Liver (tissue), 9 donors: ENCODE results near the gene XKR7. TPM values are rescaled to one million over a fixed set of nuclear protein-coding genes. Genes with fewer than 3 reads are reported as not detected.

ENCODE experiments used
- DNase-seq: peaks from one replicate; pipeline ENCODE4 v3.0.0-alpha.2; 2017; ENCODE audit warnings: low spot score
- H3K27ac ChIP-seq, 2 donors: one replicate each; pipeline ENCODE4 v1.7.0; 2013; ENCODE audit warnings: inconsistent platforms in 2 of 2, low read length in 2 of 2, control low read depth in 1 of 2, low read depth in 1 of 2, mild to moderate bottlenecking in 1 of 2
- H3K27me3 ChIP-seq, 4 donors: one replicate each; pipeline versions ENCODE4 v1.6.1 to v1.7.0; 2013; ENCODE audit warnings: low read length in 3 of 4, inconsistent platforms in 1 of 4, mild to moderate bottlenecking in 1 of 4, moderate library complexity in 1 of 4; ENCODE audit not compliant: control insufficient read depth in 4 of 4, insufficient read depth in 4 of 4
- H3K36me3 ChIP-seq, 4 donors: one replicate each; pipeline versions ENCODE4 v1.6.1 to v1.7.0; 2013; ENCODE audit warnings: low read length in 3 of 4, mild to moderate bottlenecking in 3 of 4, low read depth in 1 of 4, moderate library complexity in 1 of 4; ENCODE audit not compliant: control insufficient read depth in 4 of 4, insufficient read depth in 3 of 4
- H3K4me1 ChIP-seq, 4 donors: one replicate each; pipeline versions ENCODE4 v1.6.1 to v1.7.0; 2013; ENCODE audit warnings: low read length in 3 of 4, mild to moderate bottlenecking in 3 of 4, moderate library complexity in 1 of 4; ENCODE audit not compliant: control insufficient read depth in 4 of 4, insufficient read depth in 4 of 4
- H3K4me3 ChIP-seq, 3 donors: one replicate each; pipeline versions ENCODE4 v1.6.1 to v1.7.0; 2013; ENCODE audit warnings: low read length in 3 of 3, control low read depth in 1 of 3, low read depth in 1 of 3, mild to moderate bottlenecking in 1 of 3
- H3K9ac ChIP-seq, 2 donors: one replicate each; pipeline ENCODE4 v1.7.0; 2013; ENCODE audit warnings: low read length in 2 of 2, mild to moderate bottlenecking in 2 of 2, moderate library complexity in 2 of 2, control low read depth in 1 of 2, low read depth in 1 of 2
- H3K9me3 ChIP-seq, 4 donors: one replicate each; pipeline versions ENCODE4 v1.6.1 to v1.7.0; 2013; ENCODE audit warnings: low read length in 3 of 4; ENCODE audit not compliant: control insufficient read depth in 4 of 4
- CTCF ChIP-seq: fragments of 150-350 bp; IDR thresholded peaks from 2 replicates; pipeline ENCODE4 v1.5.1; 2017; ENCODE audit warnings: improper control_type of control experiment, low read depth, low read length; ENCODE audit not compliant: missing input control
- EGR1 ChIP-seq, 2 donors: IDR thresholded peaks; 2 replicates each; pipeline ENCODE4 v1.6.1; 2016 to 2018; ENCODE audit warnings: antibody characterized with exemption in 2 of 2, low read depth in 2 of 2
- FOXA1 ChIP-seq: IDR thresholded peaks from 2 replicates; pipeline ENCODE4 v1.6.1; 2016; ENCODE audit warnings: antibody characterized with exemption
- FOXA2 ChIP-seq: IDR thresholded peaks from 2 replicates; pipeline ENCODE4 v1.6.1; 2016; ENCODE audit warnings: antibody characterized with exemption
- GABPA ChIP-seq, 2 donors: IDR thresholded peaks in 1 of 2; conservative IDR thresholded peaks in 1 of 2; 2 replicates each; pipeline ENCODE4 v1.6.1; 2016; ENCODE audit warnings: antibody characterized with exemption in 2 of 2, mild to moderate bottlenecking in 1 of 2, moderate library complexity in 1 of 2
- HNF4A ChIP-seq, 2 donors: conservative IDR thresholded peaks; 2 replicates each; pipeline ENCODE4 v1.6.1; 2016; ENCODE audit warnings: antibody characterized with exemption in 2 of 2, mild to moderate bottlenecking in 2 of 2
- HNF4G ChIP-seq: IDR thresholded peaks from 2 replicates; pipeline ENCODE4 v1.6.1; 2016; ENCODE audit warnings: antibody characterized with exemption
- JUND ChIP-seq, 2 donors: IDR thresholded peaks; 2 replicates each; pipeline ENCODE4 v1.6.1; 2016; ENCODE audit warnings: antibody characterized with exemption in 2 of 2
- MAX ChIP-seq: IDR thresholded peaks from 2 replicates; pipeline ENCODE4 v1.6.1; 2016; ENCODE audit warnings: antibody characterized with exemption
- NR2F2 ChIP-seq: IDR thresholded peaks from 2 replicates; pipeline ENCODE4 v1.6.1; 2016; ENCODE audit warnings: antibody characterized with exemption
- RAD21 ChIP-seq, 2 donors: IDR thresholded peaks; 2 replicates each; pipeline ENCODE4 v1.6.1; 2016; ENCODE audit warnings: antibody characterized with exemption in 2 of 2, mild to moderate bottlenecking in 2 of 2
- RXRA ChIP-seq, 2 donors: IDR thresholded peaks; 2 replicates each; pipeline ENCODE4 v1.6.1; 2017 to 2018; ENCODE audit warnings: antibody characterized with exemption in 2 of 2, mild to moderate bottlenecking in 1 of 2
- SP1 ChIP-seq: IDR thresholded peaks from 2 replicates; pipeline ENCODE4 v1.6.1; 2018; ENCODE audit warnings: antibody characterized with exemption, mild to moderate bottlenecking
- TAF1 ChIP-seq: conservative IDR thresholded peaks from 2 replicates; pipeline ENCODE4 v1.6.1; 2016; ENCODE audit warnings: antibody characterized with exemption, mild to moderate bottlenecking
- YY1 ChIP-seq: IDR thresholded peaks from 2 replicates; pipeline ENCODE4 v1.6.1; 2016; ENCODE audit warnings: antibody characterized with exemption, mild to moderate bottlenecking
- ZBTB33 ChIP-seq: IDR thresholded peaks from 2 replicates; pipeline ENCODE4 v1.6.1; 2016; ENCODE audit warnings: antibody characterized with exemption
- WGBS: extraction: QIAGEN DNeasy Blood & Tissue Kit; methylation state at CpG from one replicate; pipeline ENCODE4 v1.1.7; 2013; 5-methylcytosine and 5-hydroxymethylcytosine counted together
- polyA plus RNA-seq, 2 donors: library from polyadenylated mRNA; stranded (reverse) in 1 of 2; unstranded in 1 of 2; fragments of 200-250 nt in 1 of 2; fragments of >200 nt in 1 of 2; fragmentation: Nextera tagmentation in 1 of 2; extraction: Ambion mirVana in 1 of 2; gene quantifications; one replicate each; pipeline versions ENCODE4 v1.2.1 to v1.2.3, GENCODE V29; 2013 to 2015
- total RNA-seq, 2 donors: library from RNA; depleted of rRNA; stranded (reverse); fragments of >200 nt; gene quantifications; one replicate each; pipeline ENCODE4 v1.2.3, GENCODE V29; 2014
- TF ChIP-seq, protein P1 (sequence below): IDR thresholded peaks from 2 replicates; pipeline ENCODE4 v1.6.1; 2016; ENCODE audit warnings: antibody characterized with exemption, mild to moderate bottlenecking
- TF ChIP-seq, protein P2 (sequence below): IDR thresholded peaks from 2 replicates; pipeline ENCODE4 v1.6.1; 2016; ENCODE audit warnings: antibody characterized with exemption
- donor health status: healthy.
- donor health status: healthy.
- donor health status: healthy.
- donor health status: healthy.
- donor health status: healthy.

XKR7 gene
- total and polyA plus RNA-seq, 4 donors = under 0.01 to 0.05 TPM; not detected in 2

DNA sequence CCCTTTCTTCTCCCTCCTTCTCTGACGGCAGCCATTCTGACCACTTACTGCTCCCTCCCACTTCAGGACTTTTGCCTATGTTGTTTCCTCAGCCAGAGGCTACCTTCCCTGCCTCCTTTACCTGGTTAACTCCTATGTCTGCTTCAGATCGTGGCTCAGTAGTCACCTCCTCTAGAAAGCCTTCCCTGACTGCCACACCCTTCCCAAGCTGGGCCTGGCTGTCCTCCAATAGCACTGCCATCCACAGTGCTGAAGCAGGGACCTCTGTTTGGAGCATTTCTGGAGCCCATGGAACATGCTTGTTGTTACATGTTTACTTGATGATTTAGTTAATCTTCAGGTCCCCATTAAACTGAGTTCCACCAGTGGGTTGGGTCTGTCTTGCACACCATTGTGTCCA is 13.8 kb downstream of the XKR7 start:
- Histone ChIP-seq H3K27ac (no peak overlapping the region), H3K36me3 (no peaks in the 10 kb centered on the region), H3K9ac (no peak overlapping the region), H3K9me3 (no peaks in the 10 kb centered on the region), H3K27me3 (peaks cover 0 to 4% (median 2%) of the 10 kb centered on the region in 4 donors), H3K4me3 (no peak overlapping the region), H3K4me1 (no peaks in the 10 kb centered on the region)
- DNase-seq = no peak
- 64% methylated on average over 2 of the region's 2 CpGs for WGBS
- TF ChIP-seq NR2F2 (no peak), EGR1 (IDR thresholded peaks at IDR 0.05; ENCODE audit: low read depth in 2 of 2) (no peak), RXRA (IDR thresholded peaks at IDR 0.05) (no peak), SP1 (no peak), CTCF (no peak), MAX (no peak), ZBTB33 (no peak), JUND (IDR thresholded peaks at IDR 0.05) (no peak), HNF4G (no peak), FOXA2 (no peak), GABPA (IDR thresholded peaks at IDR 0.05 in 1 of 2, conservative IDR thresholded peaks at IDR 0.05 in 1 of 2) (no peak), RAD21 (IDR thresholded peaks at IDR 0.05) (no peak), FOXA1 (no peak), TAF1 (no peak), YY1 (no peak), HNF4A (conservative IDR thresholded peaks at IDR 0.05) (no peak)
- TF ChIP-seq, protein P1, sequence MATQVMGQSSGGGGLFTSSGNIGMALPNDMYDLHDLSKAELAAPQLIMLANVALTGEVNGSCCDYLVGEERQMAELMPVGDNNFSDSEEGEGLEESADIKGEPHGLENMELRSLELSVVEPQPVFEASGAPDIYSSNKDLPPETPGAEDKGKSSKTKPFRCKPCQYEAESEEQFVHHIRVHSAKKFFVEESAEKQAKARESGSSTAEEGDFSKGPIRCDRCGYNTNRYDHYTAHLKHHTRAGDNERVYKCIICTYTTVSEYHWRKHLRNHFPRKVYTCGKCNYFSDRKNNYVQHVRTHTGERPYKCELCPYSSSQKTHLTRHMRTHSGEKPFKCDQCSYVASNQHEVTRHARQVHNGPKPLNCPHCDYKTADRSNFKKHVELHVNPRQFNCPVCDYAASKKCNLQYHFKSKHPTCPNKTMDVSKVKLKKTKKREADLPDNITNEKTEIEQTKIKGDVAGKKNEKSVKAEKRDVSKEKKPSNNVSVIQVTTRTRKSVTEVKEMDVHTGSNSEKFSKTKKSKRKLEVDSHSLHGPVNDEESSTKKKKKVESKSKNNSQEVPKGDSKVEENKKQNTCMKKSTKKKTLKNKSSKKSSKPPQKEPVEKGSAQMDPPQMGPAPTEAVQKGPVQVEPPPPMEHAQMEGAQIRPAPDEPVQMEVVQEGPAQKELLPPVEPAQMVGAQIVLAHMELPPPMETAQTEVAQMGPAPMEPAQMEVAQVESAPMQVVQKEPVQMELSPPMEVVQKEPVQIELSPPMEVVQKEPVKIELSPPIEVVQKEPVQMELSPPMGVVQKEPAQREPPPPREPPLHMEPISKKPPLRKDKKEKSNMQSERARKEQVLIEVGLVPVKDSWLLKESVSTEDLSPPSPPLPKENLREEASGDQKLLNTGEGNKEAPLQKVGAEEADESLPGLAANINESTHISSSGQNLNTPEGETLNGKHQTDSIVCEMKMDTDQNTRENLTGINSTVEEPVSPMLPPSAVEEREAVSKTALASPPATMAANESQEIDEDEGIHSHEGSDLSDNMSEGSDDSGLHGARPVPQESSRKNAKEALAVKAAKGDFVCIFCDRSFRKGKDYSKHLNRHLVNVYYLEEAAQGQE = no peak
- TF ChIP-seq, protein P2, sequence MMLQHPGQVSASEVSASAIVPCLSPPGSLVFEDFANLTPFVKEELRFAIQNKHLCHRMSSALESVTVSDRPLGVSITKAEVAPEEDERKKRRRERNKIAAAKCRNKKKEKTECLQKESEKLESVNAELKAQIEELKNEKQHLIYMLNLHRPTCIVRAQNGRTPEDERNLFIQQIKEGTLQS = no peak
